ENCODE measurements around the gene MS4A6E. TPM values are rescaled to one million over a fixed set of nuclear protein-coding genes. Genes with fewer than 3 reads are reported as not detected.
"Not testable (repeated sequence)": the region's sequence is repeated elsewhere in the genome, so short reads cannot be mapped to it uniquely, and the experiment has no call there.

The MS4A6E gene
- total RNA-seq, 1 donor from 2014 or later, result not detected

DNA sequence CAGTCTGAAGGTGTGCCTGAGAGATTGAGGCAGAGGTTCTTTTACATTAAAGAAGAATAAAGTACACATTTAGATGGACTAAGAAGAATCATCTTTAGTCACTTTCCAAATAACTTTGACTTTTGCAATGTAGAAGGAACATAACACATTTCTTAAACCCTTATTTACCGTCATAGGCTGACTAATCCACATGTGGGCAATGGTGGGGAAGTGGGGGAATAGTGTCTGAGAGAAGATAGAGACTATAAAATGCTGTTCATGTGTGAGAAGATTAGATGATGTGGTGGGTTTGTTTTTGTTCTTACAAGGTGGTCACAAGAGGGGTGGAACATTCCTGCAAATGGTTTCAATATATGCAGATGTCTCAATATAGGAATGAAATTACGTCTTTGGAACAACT, 44.8 kb upstream of the MS4A6E start:
- H3K4me2 ChIP-seq, result no peak overlapping the region
- H3F3A ChIP-seq (ENCODE audit: low read depth), result no peaks in the 10 kb centered on the region
- peaks cover 27% of the 10 kb centered on the region for H3K4me1 Mint-ChIP-seq
- TF ChIP-seq EZH2phosphoT487 (IDR thresholded peaks at IDR 0.05) (no peak), EZH2 (IDR thresholded peaks at IDR 0.05) (no peak)
- TF ChIP-seq, protein P1, sequence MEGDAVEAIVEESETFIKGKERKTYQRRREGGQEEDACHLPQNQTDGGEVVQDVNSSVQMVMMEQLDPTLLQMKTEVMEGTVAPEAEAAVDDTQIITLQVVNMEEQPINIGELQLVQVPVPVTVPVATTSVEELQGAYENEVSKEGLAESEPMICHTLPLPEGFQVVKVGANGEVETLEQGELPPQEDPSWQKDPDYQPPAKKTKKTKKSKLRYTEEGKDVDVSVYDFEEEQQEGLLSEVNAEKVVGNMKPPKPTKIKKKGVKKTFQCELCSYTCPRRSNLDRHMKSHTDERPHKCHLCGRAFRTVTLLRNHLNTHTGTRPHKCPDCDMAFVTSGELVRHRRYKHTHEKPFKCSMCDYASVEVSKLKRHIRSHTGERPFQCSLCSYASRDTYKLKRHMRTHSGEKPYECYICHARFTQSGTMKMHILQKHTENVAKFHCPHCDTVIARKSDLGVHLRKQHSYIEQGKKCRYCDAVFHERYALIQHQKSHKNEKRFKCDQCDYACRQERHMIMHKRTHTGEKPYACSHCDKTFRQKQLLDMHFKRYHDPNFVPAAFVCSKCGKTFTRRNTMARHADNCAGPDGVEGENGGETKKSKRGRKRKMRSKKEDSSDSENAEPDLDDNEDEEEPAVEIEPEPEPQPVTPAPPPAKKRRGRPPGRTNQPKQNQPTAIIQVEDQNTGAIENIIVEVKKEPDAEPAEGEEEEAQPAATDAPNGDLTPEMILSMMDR (IDR thresholded peaks at IDR 0.05), result no peak
- no peak overlapping the region for H3K27ac ChIP-seq
- no peaks in the 10 kb centered on the region for H4K20me1 ChIP-seq (ENCODE audit: low read depth)
- H2AFZ ChIP-seq (replicated peaks), result no peak overlapping the region
- H3K36me3 ChIP-seq, result no peaks in the 10 kb centered on the region
- no peak for DNase-seq (ENCODE audit: low spot score)
- no peaks in the 10 kb centered on the region for H3K9me3 ChIP-seq (ENCODE audit: low read depth)
- H3K4me1 ChIP-seq, result no peaks in the 10 kb centered on the region
- no peak overlapping the region for H3K4me3 ChIP-seq
- H3K36me3 Mint-ChIP-seq, result no peaks in the 10 kb centered on the region
- no peak overlapping the region for H3K9ac ChIP-seq
- H3K27ac Mint-ChIP-seq, result no peak overlapping the region
- peaks cover 9% of the 10 kb centered on the region for H3K27me3 Mint-ChIP-seq (ENCODE audit: insufficient read depth, low read depth)
- H3K9me3 Mint-ChIP-seq, result peaks cover 16% of the 10 kb centered on the region
- no peaks in the 10 kb centered on the region for H3K79me2 ChIP-seq (ENCODE audit: low read depth)
- no peaks in the 10 kb centered on the region for H3K27me3 ChIP-seq
- H3K4me3 Mint-ChIP-seq, result no peak overlapping the region

DNA sequence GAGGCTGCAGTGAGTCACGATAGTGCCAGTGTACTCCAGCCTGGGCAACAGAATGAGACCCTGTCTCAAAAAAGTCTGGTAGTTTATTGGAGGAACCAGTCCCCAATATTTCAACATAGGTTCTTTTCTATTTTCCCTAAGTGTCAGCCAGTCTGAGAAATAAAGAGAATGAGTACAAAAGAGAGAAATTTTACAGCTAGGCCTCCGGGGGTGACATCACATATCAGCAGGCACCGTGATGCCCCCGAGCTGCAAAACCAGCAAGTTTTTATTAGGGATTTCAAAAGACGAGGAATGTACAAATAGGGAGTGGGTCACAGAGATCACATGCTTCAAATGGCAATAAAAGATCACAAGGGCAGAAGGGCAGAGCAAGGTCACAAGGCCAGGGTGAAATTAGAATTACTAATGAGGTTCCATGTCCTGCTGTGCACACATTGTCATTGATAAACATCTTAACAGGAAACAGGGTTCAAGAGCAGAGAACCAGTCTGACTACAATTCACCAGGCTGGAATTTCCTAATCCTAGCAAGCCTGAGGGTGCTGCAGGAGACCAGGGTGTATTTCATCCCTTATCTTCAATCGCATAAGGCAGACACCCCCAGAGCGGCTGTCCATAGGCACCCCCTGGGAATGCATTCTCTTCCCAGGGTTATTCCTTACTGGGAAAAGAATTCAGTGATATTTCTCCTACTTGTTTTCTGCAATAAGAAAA, 41.5 kb upstream of the MS4A6E start:
- not testable (repeated sequence) for H2AFZ ChIP-seq (replicated peaks); H3K27me3 Mint-ChIP-seq (ENCODE audit: insufficient read depth, low read depth); H3F3A ChIP-seq (ENCODE audit: low read depth); H3K36me3 Mint-ChIP-seq; DNase-seq (ENCODE audit: low spot score); H3K4me3 Mint-ChIP-seq; H3K79me2 ChIP-seq (ENCODE audit: low read depth); H3K36me3 ChIP-seq; H4K20me1 ChIP-seq (ENCODE audit: low read depth); H3K4me3 ChIP-seq; H3K4me1 ChIP-seq; H3K4me2 ChIP-seq; H3K9ac ChIP-seq; H3K27ac ChIP-seq; H3K27me3 ChIP-seq; H3K9me3 ChIP-seq (ENCODE audit: low read depth)
- peaks cover 27% of the 10 kb centered on the region for H3K4me1 Mint-ChIP-seq
- H3K27ac Mint-ChIP-seq, result peak overlapping the region; percentile 13
- peaks cover 35% of the 10 kb centered on the region for H3K9me3 Mint-ChIP-seq

DNA sequence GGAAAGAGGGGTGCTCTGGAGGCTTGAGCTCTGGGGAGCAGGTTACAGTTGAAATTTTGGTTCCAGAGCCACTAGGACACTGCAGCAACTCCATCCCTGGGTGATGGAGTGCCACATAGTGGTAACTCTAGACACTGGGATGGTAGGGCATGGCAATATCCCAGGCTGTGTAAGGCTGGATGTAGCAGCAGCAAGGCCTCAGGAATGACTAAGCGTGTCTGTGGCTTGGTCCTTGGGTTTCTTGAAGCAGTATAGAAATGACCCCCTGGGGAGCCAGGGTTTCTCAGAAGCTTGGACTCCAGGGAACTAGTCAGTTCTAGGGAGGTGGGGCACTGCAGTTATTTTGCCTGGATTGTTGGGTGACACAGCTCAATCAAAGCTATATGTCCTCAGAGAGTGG, 38.5 kb upstream of the MS4A6E start:
- Histone ChIP-seq H3K9ac (no peak overlapping the region), H3K4me1 (no peaks in the 10 kb centered on the region), H3K79me2 (ENCODE audit: low read depth) (no peaks in the 10 kb centered on the region), H4K20me1 (ENCODE audit: low read depth) (no peaks in the 10 kb centered on the region), H3K4me3 (no peak overlapping the region), H3K36me3 (no peaks in the 10 kb centered on the region), H3K27me3 (no peaks in the 10 kb centered on the region), H2AFZ (replicated peaks) (no peak overlapping the region), H3K27ac (no peak overlapping the region), H3K9me3 (ENCODE audit: low read depth) (no peaks in the 10 kb centered on the region), H3K4me2 (no peak overlapping the region), H3F3A (ENCODE audit: low read depth) (no peaks in the 10 kb centered on the region)
- Mint-ChIP-seq H3K27ac (no peak overlapping the region), H3K36me3 (no peaks in the 10 kb centered on the region), H3K4me1 (peaks cover 27% of the 10 kb centered on the region), H3K9me3 (peaks cover 34% of the 10 kb centered on the region), H3K4me3 (no peak overlapping the region), H3K27me3 (ENCODE audit: insufficient read depth, low read depth) (peaks cover 7% of the 10 kb centered on the region)
- no peak for DNase-seq (ENCODE audit: low spot score)
- TF ChIP-seq EZH2phosphoT487 (IDR thresholded peaks at IDR 0.05) (no peak), EZH2 (IDR thresholded peaks at IDR 0.05) (no peak)
- TF ChIP-seq, protein P1 (IDR thresholded peaks at IDR 0.05), result no peak

DNA sequence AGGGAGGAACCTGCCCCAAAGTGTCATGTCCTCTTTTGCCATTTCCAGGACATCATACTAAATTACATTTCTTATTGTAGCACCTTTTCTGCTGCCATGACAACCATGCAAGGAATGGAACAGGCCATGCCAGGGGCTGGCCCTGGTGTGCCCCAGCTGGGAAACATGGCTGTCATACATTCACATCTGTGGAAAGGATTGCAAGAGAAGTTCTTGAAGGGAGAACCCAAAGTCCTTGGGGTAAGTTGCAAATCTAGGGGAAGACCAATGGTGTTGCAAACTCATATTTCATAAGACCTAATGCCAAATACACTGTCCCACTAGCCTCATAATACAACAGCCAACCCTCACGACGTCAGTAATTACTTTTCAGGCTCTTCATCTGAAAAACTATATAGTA, 34.9 kb upstream of the MS4A6E start:
- TF ChIP-seq EZH2phosphoT487 (IDR thresholded peaks at IDR 0.05), result no peak
- no peak for TF ChIP-seq EZH2 (IDR thresholded peaks at IDR 0.05)
- TF ChIP-seq, protein P1 (IDR thresholded peaks at IDR 0.05), result no peak
- no peak for DNase-seq (ENCODE audit: low spot score)
- Mint-ChIP-seq H3K4me1 (no peaks in the 10 kb centered on the region), H3K27me3 (ENCODE audit: insufficient read depth, low read depth) (no peaks in the 10 kb centered on the region), H3K4me3 (no peak overlapping the region), H3K36me3 (no peaks in the 10 kb centered on the region), H3K27ac (no peak overlapping the region), H3K9me3 (peaks cover 28% of the 10 kb centered on the region)
- H3K4me3 ChIP-seq, result no peak overlapping the region
- no peaks in the 10 kb centered on the region for H4K20me1 ChIP-seq (ENCODE audit: low read depth)
- no peaks in the 10 kb centered on the region for H3K79me2 ChIP-seq (ENCODE audit: low read depth)
- no peak overlapping the region for H3K4me2 ChIP-seq
- no peaks in the 10 kb centered on the region for H3K4me1 ChIP-seq
- no peak overlapping the region for H2AFZ ChIP-seq (replicated peaks)
- H3F3A ChIP-seq (ENCODE audit: low read depth), result no peaks in the 10 kb centered on the region
- no peak overlapping the region for H3K27ac ChIP-seq
- H3K27me3 ChIP-seq, result no peaks in the 10 kb centered on the region
- H3K36me3 ChIP-seq, result no peaks in the 10 kb centered on the region
- H3K9me3 ChIP-seq (ENCODE audit: low read depth), result no peaks in the 10 kb centered on the region
- no peak overlapping the region for H3K9ac ChIP-seq

Data from neural progenitor cell (in vitro differentiated cells).